ENCODE data around the gene CDH4.

CDH4 gene

DNA sequence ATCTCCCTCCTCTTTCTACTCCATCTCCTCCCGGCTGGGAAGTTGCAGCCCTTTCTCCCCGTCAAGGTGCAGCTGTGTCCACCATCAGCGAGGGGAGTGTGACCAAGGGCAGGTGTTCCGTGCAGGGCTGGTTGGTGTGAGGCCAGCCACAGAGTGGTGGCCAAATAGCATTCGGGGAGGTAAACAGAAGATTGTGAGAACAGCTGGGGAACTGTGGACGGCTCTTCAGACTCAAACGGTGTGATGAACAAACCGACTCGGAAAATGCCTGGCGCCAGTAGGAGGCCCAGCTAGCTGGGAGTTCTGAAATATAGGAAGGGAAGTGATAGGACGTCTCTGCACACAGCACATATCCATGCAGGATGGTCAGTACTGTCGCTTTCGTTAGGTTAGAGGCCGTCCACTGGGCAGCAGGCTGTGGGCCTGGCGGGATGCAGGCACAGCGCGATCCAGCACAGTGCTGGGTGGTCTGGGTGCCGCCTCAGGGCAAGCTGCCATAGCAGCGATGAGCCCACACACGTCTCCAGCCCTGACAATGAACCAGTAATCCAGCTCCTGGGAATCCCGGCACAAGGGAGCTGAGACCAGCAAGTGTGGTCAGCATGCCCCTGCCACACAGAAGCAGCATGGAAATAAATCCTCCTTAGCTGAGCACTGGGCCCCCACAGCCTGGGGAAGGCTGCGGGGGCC, 555.6 kb downstream of the CDH4 start:
- DNase-seq (ENCODE audit: low read depth in 1 of 2, low spot score in 1 of 2) = no peak

DNA sequence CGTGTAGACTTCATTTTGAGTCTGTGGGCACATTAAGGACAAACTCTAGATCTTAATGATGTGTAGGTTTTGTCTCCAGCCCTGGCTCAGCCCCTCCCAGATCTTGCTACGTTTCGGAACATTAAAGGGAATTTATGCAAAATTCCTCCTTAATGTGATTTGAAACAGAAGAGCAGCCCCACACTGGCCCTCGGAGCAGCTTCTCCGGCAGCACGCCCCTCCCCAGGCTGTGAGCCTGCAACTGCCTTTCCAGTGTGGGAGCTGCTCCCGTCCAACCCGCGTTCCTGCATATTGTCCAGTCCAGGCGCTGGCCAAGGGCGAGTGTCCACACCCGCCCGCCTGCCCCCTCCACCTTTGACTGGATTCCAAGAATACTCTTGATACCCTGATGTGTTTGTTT, 556.4 kb downstream of the CDH4 start:
- no peak for DNase-seq (ENCODE audit: low read depth in 1 of 2, low spot score in 1 of 2)

DNA sequence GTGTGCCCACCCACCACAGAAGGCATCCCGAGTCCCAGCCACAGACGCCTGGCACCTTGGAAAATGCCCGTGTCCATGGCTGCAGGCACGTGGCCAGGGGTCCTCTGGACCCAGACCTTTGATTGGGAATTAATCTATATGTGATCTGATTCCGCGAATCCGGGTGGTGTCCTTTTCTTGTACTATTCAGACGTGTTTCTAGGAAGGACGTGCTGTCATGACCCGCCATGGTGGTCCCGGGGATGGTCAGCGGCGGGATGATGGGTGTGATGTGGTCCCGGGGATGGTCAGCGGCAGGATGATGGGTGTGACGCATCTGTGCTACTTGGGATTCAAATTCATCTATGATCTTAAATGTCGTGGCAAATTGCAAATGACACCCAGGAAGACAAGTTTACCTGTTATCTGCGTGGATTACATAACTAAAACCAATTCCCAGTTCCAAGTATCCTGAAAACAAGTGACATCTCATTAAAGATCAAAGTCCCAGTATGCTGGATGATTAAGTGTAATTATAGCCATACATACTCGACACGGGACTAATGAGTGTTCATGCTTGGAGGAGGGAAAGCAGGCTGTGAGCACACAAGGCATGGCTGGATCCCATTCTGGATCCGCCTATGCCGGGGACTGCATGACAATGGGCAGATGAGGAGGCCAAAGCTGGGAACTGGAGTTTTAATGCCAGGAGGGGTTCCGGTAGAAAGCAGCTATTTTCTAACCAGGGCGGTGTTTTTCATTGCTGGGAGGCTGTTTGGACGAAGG, 557.1 kb downstream of the CDH4 start:
- DNase-seq (ENCODE audit: low read depth in 1 of 2, low spot score in 1 of 2) = no peak

DNA sequence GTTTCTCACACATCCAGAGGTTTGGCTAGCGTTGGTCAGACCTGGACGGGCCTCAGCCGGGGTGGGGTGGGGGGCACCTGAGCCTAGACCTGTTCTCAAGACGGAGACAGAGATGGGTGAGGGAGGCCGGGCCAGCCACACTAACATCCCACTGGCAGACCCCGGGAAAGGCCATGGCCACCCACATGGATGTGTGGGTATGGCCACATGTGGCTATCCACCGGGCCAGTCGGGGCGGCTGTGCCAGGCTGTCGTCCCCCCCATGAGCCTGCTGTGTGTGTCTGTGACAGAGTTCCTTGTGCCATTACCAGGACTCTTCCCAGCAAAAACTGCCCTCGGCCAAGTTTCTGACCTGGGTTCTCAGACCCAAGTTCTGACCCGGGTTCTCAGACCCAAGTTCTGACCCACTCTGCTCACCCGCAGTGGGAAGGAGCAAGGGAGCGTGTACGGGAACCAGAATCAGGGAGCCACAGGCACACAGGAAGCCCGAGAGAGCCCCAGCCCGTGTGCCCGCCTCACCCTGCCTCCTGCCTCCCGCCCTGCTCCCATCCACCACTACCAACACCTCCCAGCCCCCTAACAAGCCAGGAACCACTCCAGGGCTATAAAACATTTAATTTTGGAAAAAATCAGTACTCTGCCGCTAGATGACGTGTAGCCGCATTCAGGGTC, 558.1 kb downstream of the CDH4 start:
- DNase-seq (ENCODE audit: low read depth in 1 of 2, low spot score in 1 of 2) = no peak

DNA sequence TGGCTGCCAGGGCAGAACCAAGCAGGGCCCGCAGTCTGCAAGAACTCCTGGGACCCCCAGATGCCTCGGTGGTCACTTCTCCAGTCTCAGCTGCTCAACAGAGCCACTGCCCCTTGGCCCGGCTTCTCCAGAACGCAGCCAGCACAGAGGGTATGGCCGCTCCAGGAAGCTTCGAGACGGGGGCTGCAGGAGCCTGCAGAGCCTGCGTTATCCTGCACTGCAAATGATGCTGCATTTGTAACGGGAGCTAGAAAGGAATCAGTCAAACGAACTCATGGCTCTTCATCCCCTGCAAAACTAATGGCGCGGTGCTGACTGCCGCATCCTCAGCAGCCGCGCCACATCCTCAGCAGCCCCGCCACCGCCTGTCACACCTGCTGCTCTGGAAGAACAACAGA, 558.7 kb downstream of the CDH4 start:
- no peak for DNase-seq (ENCODE audit: low read depth in 1 of 2, low spot score in 1 of 2)

DNA sequence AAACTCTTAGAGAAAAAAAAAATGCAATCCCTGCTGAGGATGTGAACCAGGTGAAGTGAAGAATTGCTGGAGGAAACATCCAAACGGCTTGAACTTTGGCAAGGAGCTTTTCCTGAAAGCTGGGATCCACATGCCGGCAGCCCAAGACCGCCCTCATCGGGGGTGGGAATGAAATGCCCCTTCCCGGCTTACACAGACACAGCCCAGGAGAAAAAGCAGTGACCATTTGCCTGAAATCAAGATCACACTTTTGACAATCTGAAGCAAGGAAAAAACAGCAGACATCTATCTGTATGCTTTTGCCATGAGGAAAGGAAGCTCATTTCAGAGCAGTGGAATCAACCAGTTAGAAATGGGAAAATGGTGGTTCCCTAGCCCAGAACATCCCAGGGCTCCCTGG, 559.1 kb downstream of the CDH4 start:
- DNase-seq (ENCODE audit: low read depth in 1 of 2, low spot score in 1 of 2) = no peak

DNA sequence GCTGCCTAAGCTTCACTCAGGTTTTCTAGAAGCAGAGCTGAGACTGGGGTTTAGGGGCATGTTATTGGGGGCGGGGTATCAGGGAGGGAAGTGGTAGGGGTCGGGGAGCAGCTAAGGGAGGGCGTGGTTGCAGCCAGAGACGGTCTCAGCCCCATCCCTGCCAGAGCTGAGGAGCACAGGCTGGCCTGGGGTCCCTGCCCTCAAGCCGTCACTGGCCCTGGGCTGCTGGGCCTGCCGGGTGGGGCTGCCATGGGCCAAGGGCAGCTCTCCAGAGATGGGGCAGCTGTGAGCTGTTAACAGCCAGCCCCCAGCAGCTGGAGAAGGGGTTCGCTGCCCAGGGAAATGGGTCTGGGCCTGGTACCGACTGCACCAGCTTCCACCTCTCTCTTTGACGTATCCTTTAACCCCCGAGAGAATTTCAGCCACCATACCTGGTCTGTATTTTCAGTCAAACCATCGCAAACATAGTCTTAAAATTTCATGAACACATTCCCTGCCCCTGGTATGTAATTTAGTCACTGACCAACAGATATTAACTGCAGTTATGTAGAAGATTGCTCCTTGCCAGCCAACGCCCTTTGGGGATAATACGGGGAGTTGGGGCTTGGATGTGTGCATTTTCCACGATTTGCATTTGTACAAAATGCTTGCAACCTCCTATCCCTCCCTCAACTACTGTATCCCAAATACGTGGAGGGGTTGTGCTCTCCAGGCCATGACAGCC, 560.2 kb downstream of the CDH4 start:
- no peak for DNase-seq (ENCODE audit: low read depth in 1 of 2, low spot score in 1 of 2)

DNA sequence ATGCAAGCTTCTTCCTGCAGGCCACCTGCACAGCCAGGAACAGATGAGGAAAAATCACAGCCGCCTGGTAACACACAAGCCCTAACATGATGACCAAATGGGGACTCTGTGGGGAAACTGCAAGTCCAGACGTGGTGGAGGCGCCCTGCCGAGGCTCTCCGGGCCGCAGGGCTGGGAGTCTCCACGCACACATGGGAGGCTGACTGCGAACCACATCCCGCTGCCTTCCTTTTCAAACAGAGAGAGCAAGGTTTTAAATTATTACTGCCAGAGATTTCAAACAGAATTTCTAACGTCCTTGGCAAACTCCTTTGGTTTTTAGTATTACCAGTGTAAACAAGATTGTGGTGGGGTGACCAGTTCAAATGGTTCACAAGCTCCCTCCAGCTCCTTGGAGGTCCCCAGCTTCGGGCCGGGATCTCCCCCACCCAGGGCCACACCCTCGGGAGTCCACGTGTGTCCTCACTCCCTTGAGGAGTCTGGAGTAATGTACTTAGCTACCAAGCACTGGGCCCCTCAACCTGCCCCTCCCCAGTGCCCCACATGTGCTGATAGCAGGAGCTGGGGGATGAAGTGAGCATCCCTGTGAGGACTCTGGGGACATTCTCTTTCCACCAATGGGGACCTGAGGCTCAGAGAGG, 560.9 kb downstream of the CDH4 start:
- DNase-seq (ENCODE audit: low read depth in 1 of 2, low spot score in 1 of 2) = no peak

DNA sequence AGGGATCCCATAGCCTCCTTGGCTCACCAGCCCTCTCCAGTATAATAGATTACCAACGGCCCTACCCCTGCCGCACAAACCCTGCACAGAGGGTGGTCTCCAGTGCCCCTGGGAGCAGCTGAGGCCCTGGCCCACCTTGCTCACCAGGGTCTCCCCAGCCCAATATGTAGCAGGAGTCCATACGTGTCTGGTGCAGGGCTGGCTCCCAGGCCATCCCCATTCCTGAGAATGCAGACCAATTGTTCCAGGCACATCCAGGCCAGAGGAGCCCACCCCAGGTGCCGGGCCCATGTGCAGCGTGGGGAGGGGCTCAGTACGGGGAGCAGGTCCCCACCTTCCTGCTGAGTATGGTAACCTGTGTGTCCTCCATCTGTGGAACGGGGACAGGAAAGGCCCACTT, 561.7 kb downstream of the CDH4 start:
- DNase-seq (ENCODE audit: low read depth in 1 of 2, low spot score in 1 of 2) = no peak

DNA sequence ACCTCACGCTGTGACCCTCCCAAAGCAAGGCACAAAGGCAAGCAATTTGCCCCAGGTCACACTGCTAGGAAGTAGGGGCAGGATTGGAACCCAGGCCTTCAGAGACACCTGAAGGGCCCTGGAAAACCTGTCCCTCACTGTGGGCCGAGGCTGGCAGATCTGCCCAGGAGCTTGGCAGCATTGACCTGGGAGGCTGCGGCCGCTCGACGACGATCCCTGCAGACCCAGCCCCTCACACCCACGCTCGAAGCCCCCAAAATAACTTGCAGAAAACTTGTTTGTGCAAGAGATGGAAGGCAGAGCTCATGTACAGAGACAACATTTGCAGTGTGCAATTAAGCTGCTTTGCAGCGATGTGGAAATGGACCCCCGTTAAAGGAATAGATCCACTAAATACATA, 562.2 kb downstream of the CDH4 start:
- no peak for DNase-seq (ENCODE audit: low read depth in 1 of 2, low spot score in 1 of 2)

DNA sequence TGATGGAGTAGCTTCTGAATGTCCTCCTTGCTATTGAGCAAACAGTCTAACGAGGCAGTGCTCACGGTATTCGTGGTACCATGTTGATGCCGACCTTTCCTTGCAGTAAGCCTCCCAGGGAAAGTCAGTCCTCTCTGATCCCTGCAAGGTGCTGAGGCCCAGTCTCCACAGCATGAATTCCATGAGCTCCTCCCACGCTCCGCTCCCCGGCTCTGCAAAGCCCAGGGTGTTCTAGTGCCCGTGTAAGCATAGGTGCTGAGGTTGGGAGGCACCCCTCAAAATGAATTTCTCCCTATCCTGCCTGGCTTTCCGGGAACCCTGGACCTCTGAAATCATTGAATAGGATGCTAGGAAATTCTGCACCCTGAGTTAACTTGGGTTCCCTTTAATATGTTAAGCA, 562.7 kb downstream of the CDH4 start:
- DNase-seq (ENCODE audit: low read depth in 1 of 2, low spot score in 1 of 2) = no peak

DNA sequence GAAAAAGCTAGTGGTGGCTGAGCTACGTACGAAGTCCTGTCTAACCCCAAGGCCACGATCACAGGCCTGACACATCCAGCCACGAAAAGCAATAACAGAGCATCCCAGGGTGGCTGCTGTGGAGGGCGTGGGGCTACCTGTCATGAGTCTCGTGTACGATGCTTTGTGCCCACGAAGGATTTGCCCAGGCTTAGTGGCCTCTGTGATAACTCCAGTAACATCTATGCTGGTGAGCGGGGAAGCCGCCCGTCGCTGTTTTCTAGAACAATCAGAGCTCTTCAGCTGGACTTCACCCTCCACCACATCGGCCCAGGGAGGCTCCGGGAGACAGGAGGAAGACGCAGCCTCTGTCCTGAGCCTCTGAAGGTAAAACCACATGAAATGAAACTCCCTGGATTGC, 563.1 kb downstream of the CDH4 start:
- no peak for DNase-seq (ENCODE audit: low read depth in 1 of 2, low spot score in 1 of 2)

DNA sequence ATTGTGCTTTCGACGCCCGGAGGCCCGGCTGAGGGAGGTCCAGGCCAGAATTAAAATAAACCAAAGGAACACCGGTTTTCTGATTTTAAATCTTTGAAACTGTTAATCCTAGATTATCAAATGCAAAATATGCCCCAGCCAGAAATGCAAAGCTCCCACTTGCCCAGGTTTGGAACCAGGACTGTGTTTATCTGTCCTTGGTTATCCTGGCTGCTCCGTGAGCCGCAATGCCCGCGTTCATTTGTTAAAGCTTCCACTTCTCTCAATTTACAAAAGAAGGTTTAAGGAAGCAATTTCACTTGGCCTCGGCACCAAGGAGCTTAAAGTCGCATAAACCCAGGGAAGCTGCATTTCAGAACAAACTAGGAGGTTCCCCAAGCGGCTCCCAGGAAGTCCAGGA, 563.6 kb downstream of the CDH4 start:
- DNase-seq (ENCODE audit: low read depth in 1 of 2, low spot score in 1 of 2) = no peak

DNA sequence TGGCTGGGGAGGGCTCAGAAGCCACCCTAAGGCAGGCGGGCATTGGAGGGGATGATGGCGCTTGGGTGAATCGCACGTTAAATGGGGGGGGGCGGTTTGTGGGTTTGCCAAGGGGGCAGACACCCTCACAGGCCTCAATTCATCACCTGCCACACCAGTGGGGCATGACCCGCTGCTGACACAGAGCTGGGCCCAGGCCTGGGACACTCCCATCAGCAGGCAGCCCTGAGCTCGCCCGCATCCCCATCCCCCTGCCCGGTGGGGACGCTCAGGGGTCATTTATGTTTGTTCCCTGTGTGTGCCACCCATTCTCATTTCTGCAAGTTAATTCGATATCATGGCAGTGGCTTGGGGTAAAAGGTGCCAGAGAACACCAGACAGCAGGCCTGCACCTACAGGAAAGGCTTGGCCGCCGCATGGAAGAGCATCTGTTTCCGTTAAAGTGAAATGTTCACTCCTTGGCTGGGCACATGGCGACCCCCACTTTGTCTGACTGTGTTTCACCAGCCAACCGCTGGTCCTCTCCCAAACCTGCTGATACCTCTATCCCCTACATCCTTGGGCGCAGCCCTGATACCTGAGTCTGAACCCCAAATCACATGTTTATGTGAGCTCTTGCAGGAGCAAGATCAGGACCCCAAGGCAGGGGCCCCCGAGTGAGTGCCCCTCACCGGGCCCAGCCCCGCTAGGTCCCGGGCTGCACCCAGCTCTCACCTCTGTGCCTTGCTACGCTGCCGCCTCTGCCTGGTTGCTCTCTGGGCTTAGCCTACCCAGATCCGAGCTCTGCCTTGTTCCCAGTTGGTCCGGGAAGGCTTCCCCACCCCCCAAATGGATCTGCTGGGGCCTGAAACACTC, 564.8 kb downstream of the CDH4 start:
- DNase-seq (ENCODE audit: low read depth in 1 of 2, low spot score in 1 of 2) = no peak

DNA sequence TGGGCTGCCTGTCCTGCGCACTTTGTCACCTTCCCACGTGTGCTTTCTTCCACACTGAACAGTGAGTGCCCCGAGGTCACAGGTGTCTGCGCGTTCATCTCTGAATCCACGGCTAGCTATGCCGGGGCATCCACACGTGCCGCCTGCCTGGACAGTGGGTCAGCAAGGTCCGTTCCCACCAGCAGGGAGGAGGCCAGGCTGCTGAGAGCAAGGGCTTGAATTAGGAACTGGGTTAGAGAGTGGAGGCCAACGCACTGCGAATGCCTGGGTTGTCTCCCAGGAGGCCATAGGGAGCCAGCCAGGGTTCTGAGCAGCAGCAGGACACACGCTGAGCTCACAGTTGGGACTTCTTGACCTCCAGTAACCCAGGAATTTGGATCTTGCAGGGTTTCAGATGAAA, 565.5 kb downstream of the CDH4 start:
- DNase-seq (ENCODE audit: low read depth in 1 of 2, low spot score in 1 of 2) = no peak

DNA sequence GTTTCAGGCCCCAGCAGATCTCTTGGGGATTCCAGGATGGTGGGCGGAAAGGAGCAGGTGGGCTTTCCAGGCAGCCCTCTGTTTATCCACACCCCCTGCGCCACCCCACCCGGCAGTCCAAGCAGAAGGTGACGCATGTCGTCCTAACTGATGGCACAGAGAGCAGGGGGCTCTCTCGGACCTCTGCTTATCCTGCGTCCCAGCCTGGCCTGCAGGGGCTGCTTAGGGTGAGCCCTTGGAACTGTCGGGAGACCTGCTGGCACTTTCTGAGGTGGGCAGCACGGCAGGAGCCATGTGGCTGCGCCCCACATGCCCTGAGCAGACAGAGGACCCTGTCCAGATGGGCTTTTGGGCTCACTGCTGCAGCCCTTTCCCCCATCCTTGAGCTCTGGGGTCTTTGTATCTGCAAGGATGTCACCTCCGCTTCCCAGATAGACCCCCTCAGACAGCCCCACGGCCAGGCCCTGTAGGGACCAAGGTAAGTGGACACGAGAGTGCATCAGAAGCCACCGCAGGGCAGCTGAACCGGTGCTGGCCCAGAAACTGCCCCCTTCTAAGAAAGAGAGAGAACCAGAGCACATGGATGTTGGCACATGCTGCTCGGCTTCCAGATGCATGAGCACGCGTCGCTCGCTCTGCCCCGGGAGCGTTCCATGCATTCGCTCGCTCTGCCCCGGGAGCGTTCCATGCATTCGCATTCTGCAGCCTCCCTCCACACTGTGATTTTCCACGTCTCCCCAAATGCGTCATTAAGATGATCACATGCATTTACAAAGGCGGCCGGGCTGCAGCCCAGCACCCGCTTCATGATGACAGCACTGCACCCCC, 566.9 kb downstream of the CDH4 start:
- no peak for DNase-seq (ENCODE audit: low read depth in 1 of 2, low spot score in 1 of 2)

DNA sequence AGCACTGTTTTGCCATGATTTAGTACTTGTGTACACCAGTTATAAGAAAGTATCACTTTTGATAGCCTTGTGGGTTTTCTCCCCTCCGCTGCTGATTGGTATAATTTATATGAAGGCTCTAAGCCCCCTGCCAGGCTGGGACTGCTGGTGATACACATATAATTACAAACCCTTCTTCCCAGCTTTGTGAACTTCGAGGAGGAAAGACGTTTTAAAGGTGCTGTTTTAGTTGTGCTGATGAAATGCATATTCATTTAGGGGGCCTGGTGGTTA, 567.4 kb downstream of the CDH4 start:
- no peak for DNase-seq (ENCODE audit: low read depth in 1 of 2, low spot score in 1 of 2)

DNA sequence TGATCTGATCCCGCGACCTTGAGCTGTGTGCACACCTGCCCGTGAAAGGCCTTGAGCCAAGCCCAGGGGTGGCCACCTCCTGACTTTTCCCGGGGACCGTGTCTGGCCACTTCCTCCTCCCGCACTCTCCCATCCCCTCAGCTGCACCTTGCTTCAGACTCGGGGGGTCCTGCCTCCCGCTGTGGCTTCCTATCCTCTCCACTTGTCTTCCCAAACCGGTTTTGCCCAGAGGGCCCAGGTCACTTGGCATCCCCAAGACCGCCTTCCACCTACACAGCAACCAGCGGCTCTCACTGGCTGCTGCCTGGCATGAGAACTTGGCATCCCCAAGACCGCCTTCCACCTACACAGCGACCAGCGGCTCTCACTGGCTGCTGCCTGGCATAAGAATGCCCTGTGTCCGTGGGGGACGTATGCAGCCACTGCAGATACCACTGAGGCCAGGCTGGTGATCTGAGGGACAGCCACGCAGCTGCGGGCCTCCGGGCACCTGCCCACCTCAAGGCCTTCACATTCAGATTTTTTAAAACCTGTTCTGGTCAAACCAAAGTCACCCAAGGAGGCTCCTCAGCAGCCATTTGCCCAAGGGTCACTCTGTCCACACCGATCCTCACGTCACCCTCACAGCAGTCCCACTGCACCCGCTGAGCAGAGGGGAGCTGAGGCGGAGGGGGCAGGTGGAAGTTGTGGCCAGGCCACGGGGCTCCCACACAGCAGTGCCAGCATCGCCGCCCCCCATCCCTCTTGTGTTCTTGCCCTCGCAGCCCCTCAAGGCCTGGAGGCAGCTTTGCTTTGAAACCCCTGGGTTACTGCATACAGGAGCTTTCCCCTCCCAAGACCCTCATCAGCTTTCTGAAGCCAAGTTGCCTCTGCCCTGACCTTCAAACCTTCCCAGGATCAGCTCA, 568.1 kb downstream of the CDH4 start:
- no peak for DNase-seq (ENCODE audit: low read depth in 1 of 2, low spot score in 1 of 2)

DNA sequence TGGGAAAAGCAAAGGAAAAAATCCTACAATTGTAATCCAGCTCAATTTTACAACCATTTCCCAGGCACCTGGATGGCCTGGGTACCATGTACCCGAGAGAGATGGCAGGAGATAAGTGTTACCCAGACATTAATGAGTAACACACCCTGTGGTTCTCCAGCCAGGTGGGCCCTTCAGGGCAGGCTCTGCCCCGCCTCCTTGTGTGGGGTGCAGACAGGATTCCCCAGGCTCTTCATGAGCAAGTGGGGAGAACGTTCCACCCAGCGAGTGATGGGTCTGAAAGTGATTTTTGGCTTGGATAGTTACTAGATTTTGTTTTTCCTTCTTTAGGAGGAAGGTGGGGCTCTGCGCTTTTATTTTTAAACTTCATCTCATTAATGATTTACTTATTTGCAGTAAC, 569.7 kb downstream of the CDH4 start:
- no peak for DNase-seq (ENCODE audit: low read depth in 1 of 2, low spot score in 1 of 2)

Measured in stimulated activated CD4-positive, alpha-beta T cell treated with anti-CD3 and anti-CD28 coated beads, Interleukin-15, amount 100 ng/mL, for 1 hour (primary cell).